Prostate gland (tissue), 2 donors: ENCODE measurements around the gene ZNF341.

Source experiments
- POLR2AphosphoS5 ChIP-seq: sonication (generic); formaldehyde crosslinking; IDR thresholded peaks from one replicate; pipeline ENCODE4 v1.6.1; 2017; ENCODE audit warnings: antibody characterized with exemption
- TF ChIP-seq, protein P1 (sequence below), 4 experiments: fragments of 200-600 bp in 2 of 4; fragments of 450-650 bp in 2 of 4; sonication (generic) in 2 of 4; IDR thresholded peaks; 1 replicate in 3 of 4; 2 replicates in 1 of 4; pipeline ENCODE4 v1.5.1; 2016 to 2019; ENCODE audit warnings: antibody characterized with exemption in 4 of 4, mild to moderate bottlenecking in 2 of 4, moderate library complexity in 2 of 4

DNA sequence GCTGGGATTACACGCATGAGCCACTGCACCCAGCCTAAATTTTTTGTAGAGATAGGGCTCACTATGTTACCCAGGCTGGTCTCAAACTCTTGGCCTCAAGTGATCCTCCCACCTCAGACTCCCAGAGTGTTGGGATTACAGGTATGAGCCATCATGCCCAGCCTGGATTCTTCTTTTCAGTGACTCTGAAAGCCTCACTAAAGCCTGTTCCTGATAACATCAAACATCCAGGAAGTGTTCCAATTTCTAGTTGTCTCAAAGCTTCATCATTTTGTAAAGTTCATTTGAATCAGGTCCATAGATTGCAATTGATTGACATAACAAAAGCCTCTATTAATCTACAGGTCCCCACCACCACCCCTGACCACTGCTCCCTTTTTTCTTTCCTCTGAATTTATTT lies 50.1 kb downstream of the ZNF341 start:
- TF ChIP-seq POLR2AphosphoS5, result no peak
- TF ChIP-seq, protein P1, sequence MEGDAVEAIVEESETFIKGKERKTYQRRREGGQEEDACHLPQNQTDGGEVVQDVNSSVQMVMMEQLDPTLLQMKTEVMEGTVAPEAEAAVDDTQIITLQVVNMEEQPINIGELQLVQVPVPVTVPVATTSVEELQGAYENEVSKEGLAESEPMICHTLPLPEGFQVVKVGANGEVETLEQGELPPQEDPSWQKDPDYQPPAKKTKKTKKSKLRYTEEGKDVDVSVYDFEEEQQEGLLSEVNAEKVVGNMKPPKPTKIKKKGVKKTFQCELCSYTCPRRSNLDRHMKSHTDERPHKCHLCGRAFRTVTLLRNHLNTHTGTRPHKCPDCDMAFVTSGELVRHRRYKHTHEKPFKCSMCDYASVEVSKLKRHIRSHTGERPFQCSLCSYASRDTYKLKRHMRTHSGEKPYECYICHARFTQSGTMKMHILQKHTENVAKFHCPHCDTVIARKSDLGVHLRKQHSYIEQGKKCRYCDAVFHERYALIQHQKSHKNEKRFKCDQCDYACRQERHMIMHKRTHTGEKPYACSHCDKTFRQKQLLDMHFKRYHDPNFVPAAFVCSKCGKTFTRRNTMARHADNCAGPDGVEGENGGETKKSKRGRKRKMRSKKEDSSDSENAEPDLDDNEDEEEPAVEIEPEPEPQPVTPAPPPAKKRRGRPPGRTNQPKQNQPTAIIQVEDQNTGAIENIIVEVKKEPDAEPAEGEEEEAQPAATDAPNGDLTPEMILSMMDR (IDR thresholded peaks at IDR 0.05), result no peak
